Embryonic facial prominence (tissue), 1 donor: ENCODE data around the gene CTBP1.

Experiments
- DNase-seq: peaks from one replicate; pipeline ENCODE4 v3.0.0-alpha.2; 2016; ENCODE audit errors: extremely low spot score

CTBP1 gene

DNA sequence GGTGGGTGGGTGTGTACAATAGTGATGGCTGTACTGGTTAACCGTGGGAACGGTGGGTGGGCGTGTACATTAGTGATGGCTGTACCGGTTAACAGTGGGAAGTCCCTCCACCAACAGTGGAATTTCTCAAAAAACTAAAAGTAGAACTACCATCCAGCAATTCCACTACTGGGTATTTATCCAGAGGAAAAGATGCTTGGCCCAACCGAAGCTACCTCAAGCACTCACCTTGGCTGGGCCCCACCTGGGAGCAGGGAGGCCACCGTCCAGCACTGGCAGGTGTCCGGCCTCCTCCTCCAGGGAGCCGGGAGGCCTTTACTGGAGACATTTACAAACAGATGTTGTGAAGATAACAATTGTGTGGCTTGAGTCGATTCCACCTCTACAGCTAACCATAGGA, 34.8 kb upstream of the CTBP1 start:
- no peak for DNase-seq

DNA sequence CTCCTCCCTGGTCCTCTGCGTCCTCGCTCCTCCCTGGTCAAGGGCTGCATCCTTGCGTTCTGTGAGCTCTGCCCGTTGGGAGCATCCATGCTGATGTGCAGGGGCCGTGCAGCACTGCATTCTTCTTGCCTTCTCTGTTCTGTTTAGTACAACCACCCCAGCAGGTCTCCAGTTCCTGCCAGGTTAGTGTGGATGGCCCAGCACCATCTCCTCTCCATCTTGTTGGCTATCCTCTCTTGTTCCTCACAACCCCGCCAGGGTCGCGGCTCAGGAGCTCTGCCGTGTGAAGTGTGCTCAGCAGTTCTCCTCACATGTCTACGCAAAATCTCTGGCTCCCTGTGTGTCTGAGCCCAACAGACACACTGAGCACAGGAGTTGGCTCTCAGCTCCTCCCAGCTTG, 30.3 kb upstream of the CTBP1 start:
- DNase-seq = no peak

DNA sequence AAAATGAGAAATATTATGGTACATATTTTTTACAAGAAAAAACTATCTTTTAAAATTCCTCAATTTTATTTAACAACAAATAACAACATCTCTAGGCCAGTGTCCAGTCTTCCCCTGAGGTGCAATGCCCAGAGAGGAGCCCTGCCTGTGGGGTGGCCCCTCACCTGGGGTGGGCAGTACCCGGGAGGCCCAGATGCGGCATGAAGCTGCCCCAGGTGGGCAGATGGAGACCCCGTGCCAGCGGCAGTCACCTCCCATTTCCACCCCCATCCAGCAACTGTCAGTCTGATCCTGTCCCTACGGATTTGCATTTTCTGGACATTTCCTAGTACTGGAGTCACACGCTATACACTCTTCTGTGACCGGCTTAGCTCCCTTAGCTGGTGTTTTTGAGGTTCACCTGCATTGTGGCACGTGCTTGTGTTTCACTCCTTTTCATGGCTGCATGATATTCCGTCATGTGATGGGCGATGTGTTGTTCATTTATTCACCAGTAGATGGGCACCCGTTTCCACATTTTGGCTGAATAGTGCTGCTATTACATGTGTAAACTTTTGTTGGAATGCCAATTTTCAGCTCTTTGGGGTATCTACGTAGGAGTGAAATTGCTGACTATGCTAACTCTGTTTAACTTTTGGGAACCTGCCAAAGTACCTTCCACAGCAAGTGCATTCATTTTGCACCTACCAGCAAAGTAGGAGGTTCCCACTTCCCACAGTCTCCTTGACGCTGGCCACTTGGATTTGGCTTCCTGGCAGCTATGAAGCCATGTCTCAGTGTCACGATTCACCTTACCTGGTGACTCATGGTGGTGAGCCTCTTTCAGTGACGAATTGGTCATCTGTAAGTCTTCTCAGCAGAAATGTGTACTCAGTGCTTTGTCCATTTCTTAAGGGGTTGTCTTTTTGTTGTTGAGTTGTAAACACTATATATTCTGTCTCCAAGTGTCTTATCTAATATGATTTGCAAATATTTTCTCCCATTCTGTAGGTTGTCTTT, 29.0 kb upstream of the CTBP1 start:
- no peak for DNase-seq

DNA sequence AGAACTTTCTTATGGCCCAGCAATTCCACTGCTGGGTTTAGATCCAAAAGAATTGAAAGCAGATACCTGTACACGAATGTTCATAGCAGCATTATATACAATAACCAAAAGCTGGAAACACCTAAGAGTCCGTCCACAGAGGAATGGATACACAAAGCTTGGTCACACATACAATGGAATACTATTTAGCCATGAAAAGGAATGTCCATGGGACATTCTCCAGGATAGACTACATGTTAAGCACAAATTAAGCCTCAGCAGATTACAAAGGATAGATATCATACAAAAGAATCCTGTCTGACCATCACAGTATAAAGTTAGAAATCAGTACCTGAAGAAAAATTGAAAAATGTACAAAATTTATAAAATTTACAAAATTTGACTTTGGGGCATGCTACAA, 28.1 kb upstream of the CTBP1 start:
- no peak for DNase-seq

DNA sequence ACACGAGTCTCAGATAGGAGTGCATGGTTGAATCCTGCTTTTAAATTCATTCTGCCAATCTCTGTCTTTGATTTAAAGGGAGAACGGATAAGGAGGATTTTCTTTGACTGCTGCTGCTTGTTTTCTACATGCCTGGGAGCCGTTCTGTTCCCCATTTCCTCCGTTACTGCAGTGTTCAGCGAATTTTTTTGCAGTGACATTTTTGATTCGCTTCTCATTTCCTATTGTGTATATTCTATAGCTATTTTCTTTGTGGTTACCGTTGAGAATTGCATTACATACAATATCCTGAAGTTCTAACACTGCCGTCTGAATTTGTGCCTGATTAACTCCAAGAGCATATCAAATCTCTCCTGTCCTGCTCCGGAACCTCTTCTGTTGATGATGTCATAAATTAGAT, 25.9 kb upstream of the CTBP1 start:
- DNase-seq = no peak

DNA sequence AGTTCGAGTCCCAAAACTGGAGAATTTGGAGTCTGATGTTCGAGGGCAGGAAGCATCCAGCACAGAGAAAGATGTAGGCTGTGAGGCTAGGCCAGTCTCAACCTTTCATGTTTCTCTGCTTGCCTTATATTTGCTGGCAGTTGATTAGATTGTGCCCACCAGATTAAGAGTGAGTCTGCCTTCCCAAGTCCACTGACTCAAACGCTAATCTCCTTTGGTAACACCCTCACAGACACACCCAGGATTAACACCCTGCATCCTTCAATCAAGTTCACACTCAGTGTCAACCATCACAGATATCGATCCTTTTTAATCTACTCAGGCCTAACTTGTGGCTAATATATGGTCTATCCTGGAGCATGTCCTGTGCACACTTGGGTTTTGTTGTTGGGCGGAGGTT, 22.8 kb upstream of the CTBP1 start:
- DNase-seq = no peak

DNA sequence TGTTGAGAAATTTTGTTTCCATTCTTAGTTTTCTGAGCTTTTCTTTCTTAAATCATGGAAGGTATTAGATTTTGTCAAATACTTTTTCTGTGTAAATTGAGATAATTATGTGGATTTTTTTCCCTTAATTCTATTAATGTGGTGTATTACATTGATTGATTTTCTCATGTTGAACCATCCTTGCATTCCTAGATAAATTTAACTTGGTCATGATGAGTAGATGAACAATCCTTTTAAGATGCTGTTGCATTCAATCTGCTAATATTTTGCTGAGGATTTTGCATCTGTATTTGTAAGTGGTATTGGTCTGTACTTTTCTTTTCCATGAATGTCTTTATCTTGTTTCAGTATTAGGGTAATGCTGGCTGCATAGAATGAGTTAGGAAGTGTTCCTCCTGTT, 20.3 kb upstream of the CTBP1 start:
- DNase-seq = no peak

DNA sequence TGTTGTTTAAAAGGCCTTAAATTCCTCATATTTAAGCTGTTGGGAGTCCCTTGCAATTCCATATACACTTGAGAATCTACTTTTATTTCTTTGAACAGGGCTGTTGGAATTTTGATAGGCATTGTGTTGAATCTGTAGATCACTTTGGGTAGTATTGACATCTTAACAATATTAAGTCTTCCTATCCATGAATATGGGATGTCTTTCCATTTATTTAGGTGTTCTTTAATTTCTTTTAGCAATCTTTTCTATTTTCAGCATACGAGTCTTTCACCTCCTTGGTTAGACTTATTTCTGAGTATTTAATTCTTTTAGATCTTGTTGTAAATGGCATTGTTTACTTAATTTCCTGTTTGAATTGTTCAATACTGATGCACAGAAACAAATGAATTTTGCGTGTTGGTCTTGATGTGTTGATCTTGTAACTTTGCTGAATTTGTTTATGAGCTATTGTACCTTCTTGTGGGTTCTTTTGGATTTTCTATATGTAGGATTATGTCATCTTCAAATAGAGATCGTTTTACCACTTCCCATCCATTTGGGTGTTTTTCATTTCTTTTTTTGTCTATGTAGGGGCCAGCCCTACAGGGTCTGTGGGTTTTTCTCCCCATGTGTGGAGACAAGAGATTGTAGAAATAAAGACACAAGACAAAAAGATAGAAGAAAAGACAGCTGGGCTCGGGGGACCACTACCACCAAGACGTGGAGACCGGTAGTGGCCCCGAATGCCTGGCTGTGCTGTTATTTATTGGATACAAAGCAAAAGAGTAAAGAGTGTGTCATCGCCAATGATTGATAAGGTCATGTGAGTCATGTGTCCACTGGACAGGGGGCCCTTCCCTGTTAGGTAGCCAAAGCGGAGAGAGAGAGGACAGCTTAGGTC, 18.2 kb upstream of the CTBP1 start:
- DNase-seq = no peak

DNA sequence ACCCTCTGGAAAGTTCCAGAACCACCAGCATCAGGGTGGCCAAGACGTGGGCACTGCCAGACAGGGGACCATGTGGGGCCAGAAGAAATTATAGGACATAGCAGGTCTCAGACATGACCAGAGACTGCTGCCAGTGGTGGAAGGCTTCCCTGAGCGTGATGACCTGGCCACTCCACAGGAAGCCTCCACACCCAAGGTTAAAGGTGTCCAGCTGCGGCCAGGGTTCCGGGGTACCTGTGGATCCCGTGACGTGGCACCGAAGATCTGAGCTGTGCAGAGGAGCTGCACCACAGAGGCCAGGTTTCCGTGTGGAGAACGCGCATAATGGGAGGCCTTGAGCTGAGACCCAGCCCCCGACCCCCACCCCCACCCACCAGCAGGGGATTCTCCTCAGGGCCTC, 16.4 kb upstream of the CTBP1 start:
- DNase-seq = no peak

DNA sequence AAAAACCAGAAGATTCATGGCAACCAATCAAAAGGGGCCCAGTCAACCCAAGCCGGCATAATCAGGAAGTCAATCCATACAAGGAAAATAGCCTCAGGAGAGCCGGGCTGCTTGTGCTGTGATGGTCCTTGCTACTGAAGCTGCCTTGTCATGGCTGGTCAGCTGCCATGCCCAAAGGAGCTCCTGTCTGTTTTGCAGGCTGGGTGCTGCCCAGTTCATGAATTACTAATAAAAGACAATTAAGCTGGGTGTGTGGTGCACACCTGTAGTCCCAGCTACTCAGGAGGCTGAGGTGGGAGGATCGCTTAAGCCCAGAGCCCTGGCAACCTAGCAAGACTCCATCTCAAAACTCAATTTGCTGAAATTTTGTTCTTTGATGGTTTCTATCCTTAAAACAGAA, 16.0 kb upstream of the CTBP1 start:
- DNase-seq = no peak

DNA sequence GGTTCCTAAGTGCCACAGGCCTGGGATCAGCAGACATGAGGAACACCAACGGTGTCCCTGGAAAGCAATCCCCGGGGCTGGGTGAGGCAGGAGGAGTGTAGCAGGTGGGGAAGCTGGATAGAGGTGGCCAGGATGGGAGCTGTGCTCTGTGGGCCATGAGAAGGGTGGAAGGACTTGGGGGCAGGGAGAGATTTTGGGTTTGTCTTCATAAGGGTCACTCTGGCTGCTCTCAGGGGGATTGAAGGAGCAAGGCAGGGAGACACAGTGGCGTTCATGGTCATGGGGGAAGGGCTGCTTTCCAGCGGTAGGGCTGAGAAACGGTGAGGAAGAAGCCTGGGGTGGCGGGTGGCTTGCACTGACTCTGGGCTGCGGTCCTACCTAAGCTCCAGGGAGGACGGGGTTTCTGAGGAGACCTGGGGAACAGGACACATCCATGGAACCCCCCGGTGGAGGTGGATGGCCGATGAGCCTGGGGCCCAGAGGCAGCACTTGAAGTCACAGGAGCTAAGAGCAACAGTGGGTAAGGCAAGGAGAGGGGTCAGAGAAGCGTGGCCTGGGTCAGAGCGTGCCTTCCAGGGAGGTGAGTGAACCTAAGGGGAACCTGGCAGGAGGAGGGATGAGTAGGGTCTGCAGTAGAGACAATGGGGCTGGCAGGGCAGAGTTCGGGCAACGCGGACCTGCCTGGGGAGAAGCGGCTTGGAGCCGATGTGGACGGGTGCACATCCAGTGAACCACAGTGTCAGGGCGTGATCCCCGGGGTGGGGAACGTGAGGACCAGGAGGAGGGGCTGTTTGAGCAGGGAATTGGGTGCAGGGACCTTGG, 12.4 kb upstream of the CTBP1 start:
- DNase-seq = no peak

DNA sequence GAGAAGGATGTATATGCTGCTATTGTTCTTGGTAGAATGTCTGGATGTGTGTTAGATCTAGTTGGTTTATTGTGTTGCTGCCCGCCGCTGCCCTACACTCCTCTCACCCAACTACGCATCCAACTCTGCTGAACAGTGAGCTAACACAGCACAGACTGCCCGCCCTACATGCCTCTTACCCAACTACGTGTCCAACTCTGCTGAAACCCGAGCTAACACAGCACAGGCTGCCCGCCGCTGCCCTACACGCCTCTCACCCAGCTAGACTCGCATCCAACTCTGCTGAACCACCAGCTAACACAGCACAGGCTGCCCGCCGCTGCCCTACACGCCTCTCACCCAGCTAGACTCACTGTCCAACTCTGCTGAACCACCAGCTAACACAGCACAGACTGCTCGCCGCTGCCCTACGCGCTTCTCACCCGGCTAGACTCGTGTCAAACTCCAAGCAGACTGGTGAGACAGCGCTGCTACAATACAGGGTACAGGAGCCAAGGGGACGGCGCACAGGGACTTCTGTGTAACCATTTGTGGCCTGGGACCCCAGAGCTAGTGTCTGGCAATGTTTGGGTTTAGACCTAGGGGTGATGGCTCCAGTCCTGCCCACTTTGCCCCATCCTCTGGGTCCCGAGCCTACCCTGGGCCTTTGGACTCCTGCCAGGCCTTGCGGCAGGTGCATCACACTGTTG, 11.6 kb upstream of the CTBP1 start:
- DNase-seq = no peak

DNA sequence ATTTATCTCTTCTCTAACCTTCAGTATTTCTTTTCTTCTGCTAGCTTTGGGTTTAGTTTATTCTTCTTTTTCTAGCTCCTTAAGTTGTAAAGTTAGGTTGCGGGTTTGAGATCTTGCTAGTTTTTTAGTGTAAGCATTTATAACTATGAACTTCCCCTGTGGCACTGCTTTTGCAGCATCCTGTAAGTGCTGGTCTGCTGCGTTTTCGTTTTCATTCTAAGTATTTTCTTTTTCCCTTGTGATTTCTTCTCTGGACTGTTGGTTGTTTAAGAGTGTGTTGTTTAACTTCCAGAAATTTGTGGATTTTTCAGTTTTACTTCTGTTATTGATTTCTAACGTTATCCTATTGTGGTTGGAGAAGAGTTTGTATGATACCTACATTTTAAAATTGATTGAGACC, 11.0 kb upstream of the CTBP1 start:
- no peak for DNase-seq

DNA sequence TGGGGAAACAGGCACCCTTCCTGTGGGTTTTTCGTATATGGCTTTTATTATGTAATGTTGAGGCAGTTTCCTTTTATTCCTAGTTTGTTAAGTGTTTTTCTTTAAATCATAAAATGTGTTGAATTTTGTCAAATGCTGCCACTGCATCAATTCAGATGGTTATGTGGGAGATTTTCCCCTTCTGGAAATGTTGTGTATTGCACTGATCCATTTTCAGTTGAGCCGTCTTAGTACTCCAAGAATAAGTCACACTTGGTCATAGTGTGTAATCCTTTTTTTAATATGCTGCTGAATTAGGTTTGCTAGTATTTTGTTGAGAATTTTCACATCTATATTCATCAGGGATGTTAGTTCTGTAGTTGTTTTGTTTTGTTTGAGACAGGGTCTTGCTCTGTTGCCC, 9.5 kb upstream of the CTBP1 start:
- DNase-seq = no peak

DNA sequence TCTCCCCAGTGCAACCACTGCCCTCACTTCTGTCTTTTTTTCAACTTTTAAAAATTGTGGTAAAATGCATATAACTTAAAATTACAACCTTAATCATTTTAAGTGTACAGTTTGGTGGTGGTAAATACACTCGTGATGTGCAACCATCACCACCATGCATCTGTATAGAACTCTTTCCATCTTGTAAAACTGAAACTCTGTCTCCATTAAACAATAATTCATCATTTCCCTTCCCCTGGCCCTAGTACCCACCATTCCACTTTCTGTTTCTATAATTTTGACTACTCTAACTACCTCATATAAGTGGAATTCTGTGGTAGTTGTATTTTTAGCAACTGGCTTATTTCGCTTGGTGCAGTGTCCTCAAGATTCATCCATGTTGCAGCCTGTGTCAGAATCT, 6.8 kb upstream of the CTBP1 start:
- no peak for DNase-seq

DNA sequence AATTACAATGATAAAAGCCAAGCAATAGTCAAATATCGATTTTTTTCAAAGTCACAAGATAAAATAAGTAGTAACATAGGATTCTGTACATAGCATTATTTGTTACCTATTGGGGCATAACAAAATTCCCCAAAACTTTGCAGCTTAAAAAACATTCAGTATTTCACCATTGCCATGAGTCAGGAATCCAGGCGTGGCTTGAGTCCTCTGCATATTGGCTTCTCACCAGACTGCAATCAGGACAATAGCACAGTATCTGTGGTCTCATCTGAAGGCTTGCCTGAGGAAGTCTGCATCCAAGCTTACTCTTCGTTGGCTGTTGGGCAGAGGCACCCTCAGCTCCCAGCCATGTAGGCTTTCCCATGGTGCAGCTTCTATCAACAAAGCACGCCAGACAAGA, 6.2 kb upstream of the CTBP1 start:
- no peak for DNase-seq

DNA sequence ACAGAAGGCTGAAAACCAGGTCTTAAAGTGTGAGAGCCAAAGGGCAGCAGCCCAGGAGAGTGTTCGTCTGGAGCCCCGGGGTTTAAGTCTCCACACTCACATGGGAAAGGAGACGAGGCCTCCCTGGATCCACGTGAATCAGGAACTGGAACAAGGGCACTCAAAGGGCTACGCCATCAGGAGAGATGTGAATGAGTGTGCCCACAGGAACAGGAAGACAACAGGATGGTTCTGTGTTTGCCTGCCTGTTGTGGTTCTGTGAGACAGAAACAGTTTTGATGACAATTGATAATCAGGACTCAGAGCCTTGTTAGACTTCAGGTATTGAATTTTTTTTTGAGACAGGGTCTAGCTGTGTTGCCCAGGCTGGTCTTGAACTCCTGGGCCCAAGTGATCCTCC, 4.9 kb upstream of the CTBP1 start:
- DNase-seq = no peak

DNA sequence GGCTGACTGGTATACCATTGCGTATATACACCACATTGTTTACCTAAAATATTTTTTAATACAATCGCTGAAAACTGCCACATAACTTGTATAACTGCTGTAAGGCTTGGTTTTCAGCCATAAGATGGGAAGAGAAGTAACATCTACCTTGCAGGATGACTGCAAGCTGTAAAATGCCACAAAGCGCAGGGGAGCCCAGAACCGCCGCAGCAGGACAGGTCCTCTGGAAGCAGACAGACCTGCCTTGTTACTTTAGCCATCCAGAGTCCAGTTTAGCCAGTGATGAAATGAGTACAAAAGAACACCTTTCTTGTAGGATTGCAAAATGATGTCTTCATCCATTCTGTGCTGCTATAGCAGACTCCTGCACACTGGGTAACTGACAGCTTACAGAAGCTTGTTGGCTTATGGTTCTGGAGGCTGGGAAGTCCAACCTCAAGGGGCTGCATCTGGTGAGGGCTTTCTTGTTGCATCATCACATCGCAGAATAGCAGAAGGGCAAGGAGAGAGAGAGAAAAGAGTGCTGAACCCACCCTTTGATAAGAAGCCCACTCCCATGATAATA, 4.1 kb upstream of the CTBP1 start:
- no peak for DNase-seq

DNA sequence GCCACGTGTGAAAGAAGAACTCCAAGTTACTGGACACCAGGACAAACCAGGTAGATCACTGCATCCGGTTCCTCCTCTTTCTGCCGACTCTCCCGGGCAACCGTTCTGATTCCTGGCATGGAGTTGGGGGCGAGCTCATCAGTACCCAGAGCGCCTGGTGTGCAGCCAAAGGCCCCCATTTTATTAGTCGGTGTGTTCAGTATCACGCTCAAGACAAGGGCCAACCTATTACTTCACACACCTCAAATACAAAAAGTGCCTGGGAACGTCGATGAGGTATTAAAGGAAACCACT, 2.8 kb upstream of the CTBP1 start:
- no peak for DNase-seq

DNA sequence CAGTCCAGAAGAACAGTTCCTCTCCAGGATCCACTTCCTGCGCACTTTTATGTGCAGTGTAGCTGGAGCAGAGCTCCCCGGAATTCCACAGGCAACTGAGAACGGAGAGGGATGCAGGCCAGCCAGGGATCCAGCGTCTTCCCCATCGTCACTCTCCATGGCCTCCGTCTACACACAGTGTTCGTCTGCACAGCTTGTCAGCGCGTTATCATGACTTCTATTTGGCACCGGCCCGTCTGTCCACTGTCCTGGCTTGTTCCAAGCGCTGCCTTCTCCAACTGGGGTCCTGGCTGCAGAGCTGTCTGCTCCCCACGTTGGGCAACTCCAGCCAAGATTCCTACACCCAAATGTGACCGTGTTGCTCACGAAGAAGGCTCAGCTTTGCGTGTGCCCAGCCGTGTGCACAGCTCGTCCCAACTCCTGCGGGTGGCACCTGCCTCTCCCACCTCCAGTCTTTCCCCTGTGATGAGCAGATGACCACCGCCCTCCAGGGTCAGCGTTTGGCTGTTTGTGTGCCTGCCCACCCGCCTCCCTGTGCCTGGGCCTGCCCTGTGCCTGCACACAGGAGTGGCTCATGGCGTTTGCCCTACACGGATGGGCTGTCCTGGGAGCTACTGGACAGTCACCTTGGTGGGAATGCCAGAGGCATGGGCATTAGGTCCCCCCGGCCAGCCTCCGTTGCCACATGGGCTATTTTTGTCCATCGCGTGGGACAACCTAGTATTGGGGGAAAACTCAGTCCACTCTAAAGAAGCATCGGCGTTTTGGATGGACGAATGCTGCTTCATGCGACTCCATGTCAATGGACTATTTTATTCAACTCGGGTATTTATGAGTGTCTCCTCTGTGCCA, 2.2 kb upstream of the CTBP1 start:
- no peak for DNase-seq

DNA sequence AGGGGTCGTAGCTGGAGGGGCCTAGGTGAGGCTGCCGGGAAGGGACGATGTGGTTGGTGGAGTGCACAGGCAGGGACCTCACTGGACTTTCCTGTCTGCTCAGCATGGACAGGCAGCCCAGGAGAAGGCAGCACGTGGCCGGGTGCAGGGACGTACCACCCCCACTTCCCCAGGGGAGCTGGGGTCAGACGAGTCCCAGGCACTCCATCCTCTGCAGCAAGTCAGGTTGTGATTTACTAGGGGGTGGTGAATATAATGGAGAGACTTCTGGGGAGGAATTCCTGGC, 1.5 kb upstream of the CTBP1 start:
- DNase-seq = no peak
